Measurements from ENCODE around the gene OR4X1.

Gene OR4X1

DNA sequence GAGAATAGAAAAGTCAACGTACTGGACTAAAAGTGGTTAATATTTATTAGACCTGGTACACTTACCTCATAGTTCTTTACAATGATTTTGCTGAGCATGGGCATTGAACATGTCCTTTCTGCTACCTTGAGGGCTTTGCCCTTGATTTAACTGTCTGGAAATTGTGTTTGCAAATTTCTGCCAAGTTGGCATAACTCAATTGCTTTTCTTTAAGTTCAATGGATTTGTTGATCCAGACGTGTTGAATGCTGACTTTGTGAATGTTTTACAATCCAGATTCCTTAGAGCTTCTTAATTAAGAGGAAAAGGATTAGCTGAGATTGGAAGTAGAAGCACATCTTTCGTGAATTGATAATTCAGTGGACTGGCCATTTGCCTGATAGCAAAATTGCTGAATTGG is 25.9 kb upstream of the OR4X1 start:
- no peaks in the 10 kb centered on the region for H3K27me3 ChIP-seq (ENCODE audit: insufficient read depth, low read length, poor library complexity, severe bottlenecking)
- no peaks in the 10 kb centered on the region for H3F3A ChIP-seq (ENCODE audit: low read depth)
- TF ChIP-seq, protein P1, sequence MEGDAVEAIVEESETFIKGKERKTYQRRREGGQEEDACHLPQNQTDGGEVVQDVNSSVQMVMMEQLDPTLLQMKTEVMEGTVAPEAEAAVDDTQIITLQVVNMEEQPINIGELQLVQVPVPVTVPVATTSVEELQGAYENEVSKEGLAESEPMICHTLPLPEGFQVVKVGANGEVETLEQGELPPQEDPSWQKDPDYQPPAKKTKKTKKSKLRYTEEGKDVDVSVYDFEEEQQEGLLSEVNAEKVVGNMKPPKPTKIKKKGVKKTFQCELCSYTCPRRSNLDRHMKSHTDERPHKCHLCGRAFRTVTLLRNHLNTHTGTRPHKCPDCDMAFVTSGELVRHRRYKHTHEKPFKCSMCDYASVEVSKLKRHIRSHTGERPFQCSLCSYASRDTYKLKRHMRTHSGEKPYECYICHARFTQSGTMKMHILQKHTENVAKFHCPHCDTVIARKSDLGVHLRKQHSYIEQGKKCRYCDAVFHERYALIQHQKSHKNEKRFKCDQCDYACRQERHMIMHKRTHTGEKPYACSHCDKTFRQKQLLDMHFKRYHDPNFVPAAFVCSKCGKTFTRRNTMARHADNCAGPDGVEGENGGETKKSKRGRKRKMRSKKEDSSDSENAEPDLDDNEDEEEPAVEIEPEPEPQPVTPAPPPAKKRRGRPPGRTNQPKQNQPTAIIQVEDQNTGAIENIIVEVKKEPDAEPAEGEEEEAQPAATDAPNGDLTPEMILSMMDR (conservative IDR thresholded peaks at IDR 0.05; ENCODE audit: low read length), result no peak
- TF ChIP-seq EZH2phosphoT487 (IDR thresholded peaks at IDR 0.05; ENCODE audit: borderline replicate concordance), result no peak
- H3K79me2 ChIP-seq (ENCODE audit: insufficient read depth, low read length), result no peaks in the 10 kb centered on the region
- H2AFZ ChIP-seq (ENCODE audit: low read length), result no peak overlapping the region
- H3K4me1 ChIP-seq (ENCODE audit: insufficient read depth, low read length, poor library complexity, severe bottlenecking), result no peaks in the 10 kb centered on the region
- no peaks in the 10 kb centered on the region for H3K9me2 ChIP-seq (replicated peaks; ENCODE audit: low read depth, low read length)
- no peak overlapping the region for H3K9ac ChIP-seq (ENCODE audit: low read depth, low read length, poor library complexity, severe bottlenecking)
- H3K36me3 ChIP-seq (ENCODE audit: insufficient read depth, low read length), result no peaks in the 10 kb centered on the region
- no peaks in the 10 kb centered on the region for H4K20me1 ChIP-seq (ENCODE audit: insufficient read depth, low read length, poor library complexity, severe bottlenecking)
- H3K4me3 ChIP-seq (ENCODE audit: low read length, poor library complexity, severe bottlenecking), result no peak overlapping the region
- no peaks in the 10 kb centered on the region; the same call in 1 of the 2 replicates for H3K9me3 ChIP-seq (ENCODE audit: insufficient read depth, low read depth, low read length)
- H3K4me2 ChIP-seq (ENCODE audit: low read depth, low read length, poor library complexity, severe bottlenecking), result no peak overlapping the region

DNA sequence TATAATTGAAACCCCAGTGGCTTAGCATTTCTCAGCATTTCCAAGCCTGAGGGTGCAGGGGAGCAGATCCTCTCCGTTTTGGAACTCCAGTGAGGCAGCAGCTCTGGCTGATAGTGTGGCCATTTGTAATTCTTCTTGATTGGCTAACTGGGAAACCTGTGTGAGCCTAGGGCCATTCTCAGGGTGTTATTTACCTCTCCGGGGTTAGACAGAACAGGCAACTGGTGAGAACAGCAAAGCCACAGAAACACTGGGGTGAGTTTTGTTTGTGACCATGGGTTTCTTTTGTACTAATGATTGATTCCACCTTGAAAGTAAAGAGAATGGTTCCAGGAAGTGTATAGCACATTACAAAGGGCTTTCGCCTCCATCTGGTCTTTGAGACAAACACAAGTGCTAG is 21.2 kb upstream of the OR4X1 start:
- no peaks in the 10 kb centered on the region for H3K79me2 ChIP-seq (ENCODE audit: insufficient read depth, low read length)
- H3K27me3 ChIP-seq (ENCODE audit: insufficient read depth, low read length, poor library complexity, severe bottlenecking), result no peaks in the 10 kb centered on the region
- no peaks in the 10 kb centered on the region for H3K4me1 ChIP-seq (ENCODE audit: insufficient read depth, low read length, poor library complexity, severe bottlenecking)
- H3K36me3 ChIP-seq (ENCODE audit: insufficient read depth, low read length), result no peaks in the 10 kb centered on the region
- no peaks in the 10 kb centered on the region for H3K9me2 ChIP-seq (replicated peaks; ENCODE audit: low read depth, low read length)
- no peaks in the 10 kb centered on the region for H3F3A ChIP-seq (ENCODE audit: low read depth)
- no peak overlapping the region for H3K4me3 ChIP-seq (ENCODE audit: low read length, poor library complexity, severe bottlenecking)
- H3K9ac ChIP-seq (ENCODE audit: low read depth, low read length, poor library complexity, severe bottlenecking), result no peak overlapping the region
- H3K9me3 ChIP-seq (ENCODE audit: insufficient read depth, low read depth, low read length), result no peaks in the 10 kb centered on the region
- H3K4me2 ChIP-seq (ENCODE audit: low read depth, low read length, poor library complexity, severe bottlenecking), result no peak overlapping the region
- H2AFZ ChIP-seq (ENCODE audit: low read length), result no peak overlapping the region
- no peaks in the 10 kb centered on the region for H4K20me1 ChIP-seq (ENCODE audit: insufficient read depth, low read length, poor library complexity, severe bottlenecking)
- TF ChIP-seq, protein P1 (conservative IDR thresholded peaks at IDR 0.05; ENCODE audit: low read length), result no peak
- no peak for TF ChIP-seq EZH2phosphoT487 (IDR thresholded peaks at IDR 0.05; ENCODE audit: borderline replicate concordance)

DNA sequence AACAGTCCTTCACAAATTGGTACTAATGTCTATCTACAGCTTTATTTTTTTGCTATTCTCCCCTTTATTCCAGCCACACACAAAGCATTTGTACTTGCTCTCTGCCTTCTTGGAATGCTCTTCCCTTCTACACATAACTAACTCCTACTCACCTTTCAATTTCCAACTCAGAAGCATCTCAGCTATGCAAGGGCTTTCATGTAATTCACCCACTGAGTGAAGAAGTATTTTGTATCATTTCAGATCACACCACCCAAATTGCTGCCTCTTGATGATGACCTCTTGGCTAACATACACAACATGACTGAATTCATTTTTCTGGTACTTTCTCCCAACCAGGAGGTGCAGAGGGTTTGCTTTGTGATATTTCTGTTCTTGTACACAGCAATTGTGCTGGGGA is 18.9 kb upstream of the OR4X1 start, which contains the start of gene OR4X2:
TSS of gene OR4X2 (plus strand) at position 301 of the 400 bp plus-strand sequence. CDS start at position 301, 0 bp downstream.
- Histone ChIP-seq H3K27me3 (ENCODE audit: insufficient read depth, low read length, poor library complexity, severe bottlenecking) (no peaks in the 10 kb centered on the region), H3K4me1 (ENCODE audit: insufficient read depth, low read length, poor library complexity, severe bottlenecking) (no peaks in the 10 kb centered on the region), H4K20me1 (ENCODE audit: insufficient read depth, low read length, poor library complexity, severe bottlenecking) (no peaks in the 10 kb centered on the region), H3K9me2 (replicated peaks; ENCODE audit: low read depth, low read length) (no peaks in the 10 kb centered on the region), H3K4me2 (ENCODE audit: low read depth, low read length, poor library complexity, severe bottlenecking) (no peak within 1 kb of the TSS), H2AFZ (ENCODE audit: low read length) (no peak within 1 kb of the TSS), H3K9ac (ENCODE audit: low read depth, low read length, poor library complexity, severe bottlenecking) (no peak within 1 kb of the TSS), H3K36me3 (ENCODE audit: insufficient read depth, low read length) (no peaks in the 10 kb centered on the region), H3K4me3 (ENCODE audit: low read length, poor library complexity, severe bottlenecking) (no peak within 1 kb of the TSS), H3K9me3 (ENCODE audit: insufficient read depth, low read depth, low read length) (peaks cover 7% of the 10 kb centered on the region), H3F3A (ENCODE audit: low read depth) (no peaks in the 10 kb centered on the region), H3K79me2 (ENCODE audit: insufficient read depth, low read length) (no peaks in the 10 kb centered on the region)
- TF ChIP-seq, protein P1 (conservative IDR thresholded peaks at IDR 0.05; ENCODE audit: low read length), result no peak
- TF ChIP-seq EZH2phosphoT487 (IDR thresholded peaks at IDR 0.05; ENCODE audit: borderline replicate concordance), result no peak

Measured in Loucy (cell line).